OCI-LY7 (cell line): ENCODE results near the gene HNRNPR. TPM values are rescaled to one million over a fixed set of nuclear protein-coding genes. Genes with fewer than 3 reads are reported as not detected.
"Not testable (repeated sequence)": the region's sequence is repeated elsewhere in the genome, so short reads cannot be mapped to it uniquely, and the experiment has no call there.

Experiments
- BruUV-seq: library from RNA; stranded (reverse); fragments of 400-500 nt; replicated peaks from 2 replicates; lab custom pipeline; 2021; lab: Mats Ljungman, UMichigan
- CTCF ChIA-PET: fragments of 300-600 bp; sonication (Branson Sonifier 250); formaldehyde crosslinking; loops from one replicate; lab custom pipeline; 2022; ENCODE audit warnings: antibody characterized with exemption; ENCODE audit not compliant: unreplicated experiment; lab: Charles Lee
- POLR2A ChIA-PET: fragments of 300-600 bp; sonication (Branson Sonifier 250); formaldehyde crosslinking; loops from one replicate; lab custom pipeline; 2022; ENCODE audit warnings: antibody characterized with exemption; lab: Charles Lee
- DNase-seq: peaks from one replicate; pipeline ENCODE4 v3.0.0-alpha.2; 2015; ENCODE audit warnings: low spot score
- H2AFZ ChIP-seq: fragments of 200-600 bp; sonication (generic), shearing (Covaris generic); 2 replicates; pipeline ENCODE4 v1.6.1; 2014; ENCODE audit warnings: mild to moderate bottlenecking, antibody characterized with exemption, low read length, moderate library complexity
- H3K27ac ChIP-seq: fragments of 200-600 bp; sonication (generic); 2 replicates; pipeline ENCODE4 v1.5.1; 2014; ENCODE audit warnings: mixed run types, low read depth, mild to moderate bottlenecking, moderate library complexity, low read length, inconsistent platforms; ENCODE audit not compliant: poor library complexity, severe bottlenecking
- H3K36me3 ChIP-seq: fragments of 200-600 bp; sonication (generic); 2 replicates; pipeline ENCODE4 v1.6.1; 2014; ENCODE audit warnings: mild to moderate bottlenecking, antibody characterized with exemption, low read length, moderate library complexity, mixed read lengths; ENCODE audit not compliant: insufficient read depth
- H3K4me1 ChIP-seq: fragments of 200-600 bp; sonication (generic); 2 replicates; pipeline ENCODE4 v1.5.1; 2014; ENCODE audit warnings: mild to moderate bottlenecking, low read length; ENCODE audit not compliant: insufficient read depth, poor library complexity, severe bottlenecking
- H3K4me2 ChIP-seq: fragments of 200-600 bp; sonication (generic); 2 replicates; pipeline ENCODE4 v1.6.1; 2014; ENCODE audit warnings: mild to moderate bottlenecking, low read length
- H3K4me3 ChIP-seq: fragments of 200-600 bp; sonication (generic); 2 replicates; pipeline ENCODE4 v1.5.1; 2014; ENCODE audit warnings: mild to moderate bottlenecking, low read depth, low read length; ENCODE audit not compliant: poor library complexity, severe bottlenecking
- H3K79me2 ChIP-seq: fragments of 200-600 bp; sonication (generic); 2 replicates; pipeline ENCODE4 v1.6.1; 2016; ENCODE audit warnings: low read depth, mild to moderate bottlenecking, low read length, moderate library complexity, mixed read lengths; ENCODE audit not compliant: insufficient read depth
- H3K9me2 ChIP-seq: fragments of 200-600 bp; sonication (generic); 2 replicates; pipeline ENCODE4 v1.6.1; 2016; ENCODE audit warnings: mild to moderate bottlenecking, low read length, mixed read lengths; ENCODE audit not compliant: insufficient read depth
- H3K9me3 ChIP-seq: fragments of 200-600 bp; sonication (generic); 2 replicates; pipeline ENCODE4 v1.6.1; 2014; ENCODE audit warnings: mild to moderate bottlenecking, mixed run types, low read length, mixed read lengths
- H4K20me1 ChIP-seq: fragments of 200-600 bp; sonication (generic); 2 replicates; pipeline ENCODE4 v1.6.1; 2014; ENCODE audit warnings: mild to moderate bottlenecking, antibody characterized with exemption, low read length, moderate library complexity, mixed read lengths; ENCODE audit not compliant: insufficient read depth
- intact Hi-C: fragments of 100-400 bp; cut with micrococcal nuclease; formaldehyde crosslinking; loops from one replicate; pipeline ENCODE4 v1.10.0; 2022; ENCODE audit not compliant: unreplicated experiment
- total RNA-seq, 2 experiments: library from RNA; depleted of rRNA in 1 of 2; stranded (reverse); fragments of >200 nt in 1 of 2; shearing (Covaris generic) in 1 of 2; gene quantifications; 2 replicates each; pipeline ENCODE4 v1.2.3, GENCODE V29; 2014 to 2022

Gene HNRNPR
- total RNA-seq, 2 experiments from 2014 or later: 193 to 282 TPM

- H4K20me1 ChIP-seq, H2AFZ ChIP-seq, H3K4me1 ChIP-seq, H3K4me2 ChIP-seq, BruUV-seq, intact Hi-C loops, H3K4me3 ChIP-seq, H3K27ac ChIP-seq, POLR2A ChIA-PET, DNase-seq, H3K9me3 ChIP-seq, CTCF ChIA-PET, H3K79me2 ChIP-seq, H3K9me2 ChIP-seq, H3K36me3 ChIP-seq: not testable (repeated sequence)
Observed at GRCh38 chr1:23257371-23257770, 86.7 kb downstream of the HNRNPR start.

Other genes starting within 250 kb of the HNRNPR start
- gene LUZP1, start 175.4 kb downstream of the HNRNPR start, total RNA-seq (2014; rRNA removed; shearing (Covaris generic)): 7.6 and 8.5 TPM in 2 replicates
- gene LUZP1, start 175.4 kb downstream of the HNRNPR start, total RNA-seq (2022): 10.3 and 13.6 TPM in 2 replicates
- gene HTR1D, start 126.8 kb downstream of the HNRNPR start, total RNA-seq (2014; rRNA removed; shearing (Covaris generic)): not detected in 2 replicates
- not detected in 2 replicates for gene HTR1D, start 126.8 kb downstream of the HNRNPR start, total RNA-seq (2022)
- gene ZNF436, start 25.6 kb upstream of the HNRNPR start, total RNA-seq (2014; rRNA removed; shearing (Covaris generic)): 4.7 and 5.0 TPM in 2 replicates
- 6.4 and 7.6 TPM in 2 replicates for gene ZNF436, start 25.6 kb upstream of the HNRNPR start, total RNA-seq (2022)
- gene TCEA3, start 80.5 kb upstream of the HNRNPR start, total RNA-seq (2014; rRNA removed; shearing (Covaris generic)): 0.21 TPM in 1 of 2 replicates, not detected in the other
- not detected in 2 replicates for gene TCEA3, start 80.5 kb upstream of the HNRNPR start, total RNA-seq (2022)
- gene ASAP3, start 139.9 kb upstream of the HNRNPR start, total RNA-seq (2014; rRNA removed; shearing (Covaris generic)): 5.4 and 5.9 TPM in 2 replicates
- 14.9 and 18.0 TPM in 2 replicates for gene ASAP3, start 139.9 kb upstream of the HNRNPR start, total RNA-seq (2022)
- 176 and 203 TPM in 2 replicates for gene E2F2, start 186.9 kb upstream of the HNRNPR start, total RNA-seq (2014; rRNA removed; shearing (Covaris generic))
- 212 and 224 TPM in 2 replicates for gene E2F2, start 186.9 kb upstream of the HNRNPR start, total RNA-seq (2022)
- gene ID3, start 215.2 kb upstream of the HNRNPR start, total RNA-seq (2014; rRNA removed; shearing (Covaris generic)): 1,286 and 1,658 TPM in 2 replicates
- gene ID3, start 215.2 kb upstream of the HNRNPR start, total RNA-seq (2022): 621 and 629 TPM in 2 replicates